GM18499 (cell line): ENCODE measurements around the gene ATP2B2.

Experiments
- ATAC-seq: cut with Tn5 transposase; IDR thresholded peaks from one replicate; pipeline ENCODE4 v1.9.1; 2021; ENCODE audit warnings: moderate number of reproducible peaks; ENCODE audit not compliant: insufficient read depth, unreplicated experiment

ATP2B2 gene

DNA sequence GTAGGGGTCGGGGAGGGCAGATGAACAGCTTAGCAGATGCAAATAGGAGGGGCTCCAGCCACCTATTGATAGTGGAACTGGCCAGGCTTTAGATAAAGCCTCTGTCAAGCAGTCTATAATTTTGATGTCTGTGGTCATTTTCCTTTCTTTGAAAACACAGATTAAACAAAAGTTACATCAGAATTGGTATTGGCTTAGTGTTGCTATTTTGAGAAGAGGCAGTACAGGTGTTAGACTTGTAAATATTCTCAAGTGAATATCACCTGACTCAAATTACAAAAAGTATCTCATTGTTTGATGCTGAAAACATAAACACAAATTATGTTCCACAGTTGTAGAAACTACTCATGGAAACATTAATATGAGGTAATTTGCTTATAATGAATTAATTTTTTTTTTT is 230.8 kb downstream of the ATP2B2 start:
- no peak for ATAC-seq
